ENCODE measurements around the gene ABCF2. TPM values are rescaled to one million over a fixed set of nuclear protein-coding genes. Genes with fewer than 3 reads are reported as not detected.

Gene ABCF2
- total RNA-seq (2016; rRNA removed; fragmentation: Illumina TruSeq; extraction: Trizol) (42.5 and 43.0 TPM in 2 replicates), polyA plus RNA-seq (2011; rRNA removed) (16.3 and 18.5 TPM in 2 replicates), polyA minus RNA-seq (2011; rRNA and poly(A)+ RNA removed; ENCODE audit: low replicate concordance) (23.8 and 78.9 TPM in 2 replicates), Bru-seq, nascent RNA (percentile 68 among the genes with signal in this experiment), BruChase-seq, experiment 1, labeled RNA remaining after a 6-hour chase (percentile 88 among the genes with signal in this experiment), BruChase-seq, experiment 2, labeled RNA remaining after a 2-hour chase (percentile 82 among the genes with signal in this experiment)
- 7.5 and 8.4 TPM in 2 replicates for total RNA-seq (2016; cell fraction: cytosol; rRNA removed; fragmentation: Illumina TruSeq; extraction: Trizol; ENCODE audit: low read depth)
- 41.2 and 42.3 TPM in 2 replicates for total RNA-seq (2016; cell fraction: insoluble cytoplasmic fraction; rRNA removed; fragmentation: Illumina TruSeq; extraction: Trizol)
- total RNA-seq (2016; cell fraction: membrane; rRNA removed; fragmentation: Illumina TruSeq; extraction: Trizol), result 21.7 and 24.5 TPM in 2 replicates
- total RNA-seq (2016; cell fraction: nucleus; rRNA removed; fragmentation: Illumina TruSeq; extraction: Trizol), result 22.4 and 24.6 TPM in 2 replicates
- 19.7 and 19.8 TPM in 2 replicates for polyA plus RNA-seq (2011; cell fraction: cytosol; rRNA removed)
- 20.0 and 25.1 TPM in 2 replicates for polyA plus RNA-seq (2011; cell fraction: nucleus; rRNA removed)
- polyA plus RNA-seq (2012), result 12.8 and 19.4 TPM in 2 replicates
- polyA plus RNA-seq (2016; cell fraction: cytosol; fragmentation: Illumina TruSeq; extraction: Trizol; ENCODE audit: low read depth), result 5.7 and 6.2 TPM in 2 replicates
- 26.4 and 36.5 TPM in 2 replicates for polyA plus RNA-seq (2016; cell fraction: insoluble cytoplasmic fraction; fragmentation: Illumina TruSeq; extraction: Trizol; ENCODE audit: low read depth)
- 12.8 and 14.1 TPM in 2 replicates for polyA plus RNA-seq (2016; cell fraction: membrane; fragmentation: Illumina TruSeq; extraction: Trizol; ENCODE audit: low read depth)
- polyA plus RNA-seq (2016; cell fraction: nucleus; fragmentation: Illumina TruSeq; extraction: Trizol; ENCODE audit: insufficient read depth, low read depth), result 33.8 and 36.4 TPM in 2 replicates
- 9.2 and 9.3 TPM in 2 replicates for polyA minus RNA-seq (2011; cell fraction: cytosol; rRNA and poly(A)+ RNA removed)
- polyA minus RNA-seq (2011; cell fraction: nucleus; rRNA and poly(A)+ RNA removed), result 13.9 and 19.9 TPM in 2 replicates
- long read RNA-seq, experiment 1, transcript ABCF2-201 (15 exons, 3,546 nt), result major isoform, 22 of 27 reads
- long read RNA-seq, experiment 1, partial matches to known transcripts, result 5 of 27 reads
- long read RNA-seq, experiment 1, other reads (novel, unspliced or antisense), result 0 of 27 reads
- long read RNA-seq, experiment 2, transcript ABCF2-201 (15 exons, 3,546 nt), result major isoform, 30 of 86 reads
- long read RNA-seq, experiment 2, partial matches to known transcripts, result 56 of 86 reads
- long read RNA-seq, experiment 2, other reads (novel, unspliced or antisense), result 0 of 86 reads

DNA sequence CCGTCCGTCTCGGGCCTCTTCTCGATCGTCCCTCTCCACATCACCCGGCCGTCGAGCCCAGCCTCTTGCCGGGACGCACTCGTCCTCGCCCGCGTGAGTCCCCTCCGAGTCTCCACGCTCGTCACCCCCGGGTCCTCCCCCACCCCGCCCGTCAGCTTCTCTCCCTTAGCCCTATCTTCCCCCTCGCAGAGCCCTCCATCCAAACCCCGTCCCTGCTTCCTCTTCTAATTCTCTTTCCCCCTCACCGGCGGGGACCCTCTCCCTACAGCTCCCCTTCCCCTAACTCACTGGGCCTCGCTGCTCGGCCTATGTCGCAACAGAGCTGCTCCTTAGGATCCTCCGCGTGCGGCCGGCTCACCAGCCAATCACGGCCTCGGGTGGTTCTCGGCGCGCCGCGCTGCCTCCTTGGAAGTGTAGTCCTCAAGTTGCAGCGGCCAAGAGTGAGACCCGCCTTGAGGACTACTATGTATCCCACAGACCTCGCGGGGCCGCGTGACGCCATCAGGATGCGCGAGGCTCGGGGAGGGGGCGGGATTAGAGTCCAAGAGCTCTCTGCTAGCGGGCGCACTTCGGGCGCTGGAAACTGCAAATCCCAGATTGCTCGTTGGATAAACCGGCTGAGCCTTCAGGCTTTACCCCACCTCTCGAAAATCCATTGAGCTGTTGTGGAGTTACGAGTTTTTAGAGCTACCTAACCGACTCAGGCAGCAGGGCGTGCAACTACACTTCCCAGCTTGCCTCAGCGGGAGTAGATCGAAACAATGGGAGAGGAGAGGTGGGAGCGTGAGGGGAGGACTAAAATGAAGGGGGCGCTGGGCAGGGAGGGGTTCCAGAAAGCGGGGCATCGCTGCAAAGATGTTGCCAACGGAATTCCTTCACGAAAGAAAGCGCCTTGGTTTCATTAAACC is at the start of gene ABCF2:
TSS of gene ABCF2 (minus strand) at position 331 of the 908 bp plus-strand sequence. CDS start 747 bp downstream, outside the sequence.
- in situ Hi-C loops (cut with HindIII; ENCODE audit: extremely low pct_ligation_motif_present, low pct_unique_long_range_greater_than_20kb) (no loop called here), intact Hi-C loops (cut with micrococcal nuclease; ENCODE audit: unreplicated experiment) (no loop called here)
- Histone ChIP-seq H3K9ac (ENCODE audit: insufficient read depth, low read depth, low read length) (peak within 1 kb of the TSS; percentile 71), H3K4me2 (ENCODE audit: low read depth, low read length) (peak within 1 kb of the TSS; percentile 85), H3K36me3 (replicated peaks in 1 of 2; ENCODE audit: control insufficient read depth in 1 of 2, insufficient read depth in 2 of 2, low read length in 2 of 2) (peaks cover 17 to 28% of the 10 kb centered on the region in 2 experiments; a peak in 4 of 5 replicates), H3K79me2 (ENCODE audit: insufficient read depth, low read length) (peaks cover 16% of the 10 kb centered on the region), H3K4me1 (ENCODE audit: insufficient read depth, low read length) (peaks cover 33% of the 10 kb centered on the region), H4K20me1 (ENCODE audit: insufficient read depth, low read length) (no peaks in the 10 kb centered on the region), H2AFZ (ENCODE audit: low read length) (peak within 1 kb of the TSS; percentile 86), H3K9me3 (ENCODE audit: low read length) (no peaks in the 10 kb centered on the region), H3K27ac (ENCODE audit: extremely low read length, insufficient read depth, low read length) (peak within 1 kb of the TSS; percentile 72), H3K4me3 (replicated peaks in 1 of 3; ENCODE audit: insufficient read depth in 1 of 3, low read depth in 2 of 3, low read length in 3 of 3) (peak within 1 kb of the TSS; percentile 76 to 91 (median 86)), H3K27me3 (ENCODE audit: control insufficient read depth in 1 of 2, insufficient read depth in 2 of 2, low read length in 2 of 2) (no peaks in the 10 kb centered on the region; a peak in 1 of 5 replicates)
- FAIRE-seq, result peak; percentile 85
- no TSS peak for BruUV-seq (replicated peaks)
- ChIA-PET POLR2A (interaction anchor here (0.7 to 1.6 kb wide), 9 partner anchors 9 to 1602 kb away, joined by 3 to 9 read pairs (median 4); partner anchors contain the start of genes FASTK and NUB1), CTCF (ENCODE audit: low intra/inter-chr PET ratio, low total read pairs) (interaction anchor here (1.0 kb wide), 1 partner anchor 18 kb away, joined by 4 read pairs; no protein-coding TSS in a partner anchor)
- WGBS (ENCODE audit: low lambda C conversion rate), result under 1% methylated on average over 54 of the region's 68 CpGs
- peak; percentile 98 for ATAC-seq
- DNase-seq (ENCODE audit: low spot score), result peak; percentile 96
- TF ChIP-seq NFKBIZ (CRISPR knock-in tag; IDR thresholded peaks at IDR 0.05) (no peak), KMT2B (CRISPR knock-in tag; IDR thresholded peaks at IDR 0.05) (peak; percentile 86), AHR (CRISPR knock-in tag; IDR thresholded peaks at IDR 0.05) (no peak), CCDC6 (CRISPR knock-in tag; IDR thresholded peaks at IDR 0.05) (0 out of 2 replicates have a peak, but pooled peaks have one; percentile 12), U2AF1 (optimal IDR thresholded peaks at IDR 0.05; ENCODE audit: low read depth, low read length) (peak; percentile 78), SP5 (CRISPR knock-in tag; IDR thresholded peaks at IDR 0.05; ENCODE audit: borderline replicate concordance, low read depth) (peak; percentile 50; the same call in 1 of the 2 replicates), SRF (IDR thresholded peaks at IDR 0.05; ENCODE audit: low read depth, low read length) (peak; percentile 69), RFXAP (CRISPR knock-in tag; IDR thresholded peaks at IDR 0.05; ENCODE audit: borderline replicate concordance) (0 out of 2 replicates have a peak, but pooled peaks have one; percentile 57), IKZF4 (CRISPR knock-in tag; IDR thresholded peaks at IDR 0.05; ENCODE audit: borderline replicate concordance, low read depth, not compliant biosample characterization) (peak; percentile 45), LCORL (IDR thresholded peaks at IDR 0.05) (no peak), LCORL (CRISPR knock-in tag; IDR thresholded peaks at IDR 0.05) (peak; percentile 76), KAT7 (CRISPR knock-in tag; IDR thresholded peaks at IDR 0.05; ENCODE audit: borderline replicate concordance) (no peak)
- TF ChIP-seq, protein P1, sequence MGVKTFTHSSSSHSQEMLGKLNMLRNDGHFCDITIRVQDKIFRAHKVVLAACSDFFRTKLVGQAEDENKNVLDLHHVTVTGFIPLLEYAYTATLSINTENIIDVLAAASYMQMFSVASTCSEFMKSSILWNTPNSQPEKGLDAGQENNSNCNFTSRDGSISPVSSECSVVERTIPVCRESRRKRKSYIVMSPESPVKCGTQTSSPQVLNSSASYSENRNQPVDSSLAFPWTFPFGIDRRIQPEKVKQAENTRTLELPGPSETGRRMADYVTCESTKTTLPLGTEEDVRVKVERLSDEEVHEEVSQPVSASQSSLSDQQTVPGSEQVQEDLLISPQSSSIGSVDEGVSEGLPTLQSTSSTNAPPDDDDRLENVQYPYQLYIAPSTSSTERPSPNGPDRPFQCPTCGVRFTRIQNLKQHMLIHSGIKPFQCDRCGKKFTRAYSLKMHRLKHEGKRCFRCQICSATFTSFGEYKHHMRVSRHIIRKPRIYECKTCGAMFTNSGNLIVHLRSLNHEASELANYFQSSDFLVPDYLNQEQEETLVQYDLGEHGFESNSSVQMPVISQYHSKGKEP (CRISPR knock-in tag; IDR thresholded peaks at IDR 0.05), result peak; percentile 56; the same call in 1 of the 2 replicates
- TF ChIP-seq, protein P2, sequence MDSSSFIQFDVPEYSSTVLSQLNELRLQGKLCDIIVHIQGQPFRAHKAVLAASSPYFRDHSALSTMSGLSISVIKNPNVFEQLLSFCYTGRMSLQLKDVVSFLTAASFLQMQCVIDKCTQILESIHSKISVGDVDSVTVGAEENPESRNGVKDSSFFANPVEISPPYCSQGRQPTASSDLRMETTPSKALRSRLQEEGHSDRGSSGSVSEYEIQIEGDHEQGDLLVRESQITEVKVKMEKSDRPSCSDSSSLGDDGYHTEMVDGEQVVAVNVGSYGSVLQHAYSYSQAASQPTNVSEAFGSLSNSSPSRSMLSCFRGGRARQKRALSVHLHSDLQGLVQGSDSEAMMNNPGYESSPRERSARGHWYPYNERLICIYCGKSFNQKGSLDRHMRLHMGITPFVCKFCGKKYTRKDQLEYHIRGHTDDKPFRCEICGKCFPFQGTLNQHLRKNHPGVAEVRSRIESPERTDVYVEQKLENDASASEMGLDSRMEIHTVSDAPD (CRISPR knock-in tag; IDR thresholded peaks at IDR 0.05), result 0 out of 2 replicates have a peak, but pooled peaks have one; percentile 20
